Esophagus mucosa (tissue), 1 donor: ENCODE measurements around the gene ATP7A. TPM values are rescaled to one million over a fixed set of nuclear protein-coding genes. Genes with fewer than 3 reads are reported as not detected.
"Not testable (repeated sequence)": the region's sequence is repeated elsewhere in the genome, so short reads cannot be mapped to it uniquely, and the experiment has no call there.

ENCODE experiments used
- ATAC-seq: fragments of 200-7000 bp; cut with Tn5 transposase; one replicate; pipeline ENCODE4 v1.9.1; 2020
- total RNA-seq: library from RNA; stranded (reverse); gene quantifications from one replicate; pipeline ENCODE4 v1.2.4, GENCODE V29; 2023
- donor health status: DM: yes; HTN: yes; CAD: no.

Gene ATP7A
- total RNA-seq, 1 donor from 2014 or later: 8.7 TPM

DNA sequence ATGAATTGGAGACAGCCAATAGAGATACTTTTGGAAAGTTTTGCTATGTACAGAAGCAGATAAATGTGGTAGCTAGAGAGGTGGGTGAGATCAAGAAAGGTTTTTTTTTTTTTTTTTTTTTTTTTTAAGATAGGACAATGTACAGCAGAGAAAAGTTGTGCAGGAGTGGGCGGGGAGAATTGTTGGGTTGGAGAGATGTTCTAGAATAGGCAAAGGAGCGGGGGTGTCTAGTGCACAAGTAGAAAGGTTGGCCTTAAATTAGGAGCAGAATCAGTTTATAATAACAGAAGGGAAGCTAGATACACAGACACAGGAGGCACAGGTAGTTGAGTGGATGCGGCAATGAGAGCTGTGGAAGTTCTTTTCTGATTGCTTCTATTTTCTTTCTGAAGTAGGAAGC, 127.4 kb downstream of the ATP7A start:
- no peak for ATAC-seq

DNA sequence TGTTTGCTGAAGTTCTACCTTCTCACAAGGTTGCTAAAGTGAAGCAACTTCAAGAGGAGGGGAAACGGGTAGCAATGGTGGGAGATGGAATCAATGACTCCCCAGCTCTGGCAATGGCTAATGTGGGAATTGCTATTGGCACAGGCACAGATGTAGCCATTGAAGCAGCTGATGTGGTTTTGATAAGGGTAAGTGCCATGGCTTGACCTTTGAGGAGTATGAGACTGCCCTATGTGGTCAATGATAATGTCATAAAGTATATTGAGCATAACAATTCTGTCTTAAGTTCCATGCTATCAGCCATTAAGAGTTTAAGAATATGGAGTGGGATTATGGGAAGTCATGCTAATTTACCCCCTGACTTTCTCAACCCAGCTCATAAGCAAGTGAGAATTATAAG, 132.1 kb downstream of the ATP7A start:
- ATAC-seq: no peak

DNA sequence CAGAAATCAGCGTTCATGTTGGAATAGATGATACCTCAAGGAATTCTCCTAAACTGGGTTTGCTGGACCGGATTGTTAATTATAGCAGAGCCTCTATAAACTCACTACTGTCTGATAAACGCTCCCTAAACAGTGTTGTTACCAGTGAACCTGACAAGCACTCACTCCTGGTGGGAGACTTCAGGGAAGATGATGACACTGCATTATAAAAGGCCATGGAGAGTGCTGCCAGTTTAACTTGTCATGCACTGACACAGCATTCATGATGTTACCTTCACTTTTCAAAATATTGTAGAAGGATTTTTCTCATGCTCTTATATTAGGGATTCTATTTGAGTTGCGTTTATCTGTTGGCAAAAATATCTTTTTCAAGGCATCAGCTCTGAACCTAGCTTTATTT, 135.9 kb downstream of the ATP7A start:
- ATAC-seq: no peak

DNA sequence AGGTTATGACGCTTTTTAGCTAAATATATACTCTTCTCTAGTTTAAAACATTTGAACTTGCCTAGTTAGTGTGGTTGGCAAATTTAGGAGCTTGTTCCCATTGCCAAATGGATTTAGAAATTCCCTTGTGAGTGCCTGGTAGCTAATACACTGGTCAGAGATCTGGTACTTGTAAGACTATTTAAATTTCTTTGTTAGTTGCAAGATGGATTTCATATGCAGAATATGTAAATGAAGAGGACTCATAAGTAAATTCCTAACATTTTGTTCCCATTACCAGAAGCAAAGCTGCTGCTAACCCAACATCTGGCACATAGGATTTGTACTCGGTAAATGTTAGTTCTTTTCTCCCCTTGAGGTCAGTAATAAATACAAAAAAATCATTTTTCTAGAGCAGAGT, 137.6 kb downstream of the ATP7A start:
- no peak for ATAC-seq

DNA sequence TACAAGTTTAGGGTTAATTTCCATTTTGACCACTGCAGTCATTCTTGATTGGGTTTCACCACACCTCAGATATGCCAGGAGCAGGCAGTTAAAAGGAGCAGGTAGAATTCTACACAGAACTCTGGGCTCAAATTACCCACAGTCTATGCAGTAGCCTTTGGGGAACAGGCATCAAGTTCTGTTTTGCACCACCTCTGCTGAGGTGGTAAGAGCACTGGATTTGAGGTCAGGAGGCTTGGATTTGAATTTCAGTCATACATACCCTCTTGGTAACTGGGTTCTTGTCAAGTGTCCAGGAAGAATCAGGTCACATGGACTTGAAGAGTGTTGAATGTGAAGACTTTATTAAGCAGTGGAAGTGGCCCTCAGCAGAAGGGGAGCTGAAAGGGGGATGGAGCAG, 153.2 kb downstream of the ATP7A start:
- ATAC-seq: no peak

DNA sequence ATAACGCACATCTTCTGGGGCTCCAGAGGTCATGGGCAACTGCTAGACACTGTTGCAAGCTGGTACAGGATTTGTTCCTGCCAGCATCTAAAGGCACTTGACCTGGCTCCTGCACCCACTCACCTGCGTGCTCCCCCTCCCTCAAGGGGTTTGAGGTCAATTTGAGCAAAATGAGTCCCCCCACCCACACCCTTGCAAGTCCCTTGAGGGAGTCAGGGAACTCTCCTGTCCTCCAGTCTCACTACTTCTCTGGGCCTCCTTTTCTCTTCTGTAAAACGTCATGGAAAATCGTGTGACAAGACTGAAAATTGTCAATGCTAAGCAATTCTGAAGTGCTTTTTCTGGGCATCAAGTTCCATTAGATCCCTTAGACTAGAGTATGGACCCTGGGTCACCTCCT, 153.7 kb downstream of the ATP7A start:
- ATAC-seq: no peak

DNA sequence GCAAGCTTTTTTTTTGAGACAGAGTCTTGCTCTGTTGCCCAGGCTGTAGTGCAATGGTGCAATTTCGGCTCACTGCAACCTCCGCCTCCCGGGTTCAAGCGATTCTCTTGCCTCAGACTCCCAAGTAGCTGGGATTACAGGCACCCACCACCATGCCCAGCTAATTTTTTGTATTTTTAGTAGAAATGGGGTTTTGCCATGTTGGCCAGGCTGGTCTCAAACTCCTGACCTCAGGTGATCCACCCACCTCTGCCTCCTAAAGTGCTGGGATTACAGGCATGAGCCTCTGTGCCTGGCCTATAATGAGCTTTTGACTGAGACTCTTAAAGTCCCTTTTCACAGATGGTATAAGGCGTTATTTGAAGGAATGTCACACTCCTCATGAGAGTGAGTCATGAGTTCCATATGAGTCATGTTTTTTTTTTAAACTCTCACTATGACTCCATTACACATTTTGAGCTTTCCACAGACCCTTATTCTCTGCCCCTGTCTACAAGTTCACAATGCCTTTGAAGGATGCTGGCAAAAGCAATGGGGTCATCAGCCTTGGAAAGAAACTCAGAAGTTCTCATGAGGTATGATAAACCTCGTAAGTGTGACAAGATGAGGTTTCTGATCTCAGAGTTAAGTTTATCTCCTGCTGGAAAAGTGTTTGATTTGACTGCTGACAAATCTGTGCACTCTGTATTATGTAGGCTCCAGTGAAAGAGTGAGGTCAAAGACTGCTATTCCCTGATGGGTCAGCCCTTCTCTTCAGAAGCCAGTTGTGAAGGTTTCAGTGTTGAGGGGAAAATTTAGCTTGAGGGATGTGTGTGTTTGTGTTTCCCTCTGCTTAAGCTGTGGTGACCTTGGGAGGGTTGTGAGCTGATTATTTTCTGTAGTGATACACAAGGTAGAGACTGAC, 154.5 kb downstream of the ATP7A start:
- ATAC-seq: peak; percentile 78

DNA sequence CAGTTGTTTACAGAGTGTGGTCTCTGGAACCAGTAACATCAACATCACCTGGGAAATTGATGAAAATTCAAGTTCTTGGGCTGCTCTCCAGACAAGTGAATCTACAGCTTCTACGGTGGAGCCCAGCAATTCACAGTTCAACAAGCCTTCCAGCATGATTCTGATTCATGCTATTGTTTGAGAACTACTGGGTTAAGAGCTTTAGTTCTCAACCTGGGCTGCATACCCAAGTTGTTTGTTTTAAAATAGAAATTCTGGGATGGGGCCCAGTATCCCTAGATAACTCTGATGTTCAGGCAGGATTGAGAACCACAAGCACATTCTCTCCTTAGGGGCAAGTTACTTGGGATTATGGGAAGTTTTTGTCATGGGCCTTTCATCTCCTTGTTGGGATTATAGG, 155.6 kb downstream of the ATP7A start:
- ATAC-seq: peak; percentile 51

DNA sequence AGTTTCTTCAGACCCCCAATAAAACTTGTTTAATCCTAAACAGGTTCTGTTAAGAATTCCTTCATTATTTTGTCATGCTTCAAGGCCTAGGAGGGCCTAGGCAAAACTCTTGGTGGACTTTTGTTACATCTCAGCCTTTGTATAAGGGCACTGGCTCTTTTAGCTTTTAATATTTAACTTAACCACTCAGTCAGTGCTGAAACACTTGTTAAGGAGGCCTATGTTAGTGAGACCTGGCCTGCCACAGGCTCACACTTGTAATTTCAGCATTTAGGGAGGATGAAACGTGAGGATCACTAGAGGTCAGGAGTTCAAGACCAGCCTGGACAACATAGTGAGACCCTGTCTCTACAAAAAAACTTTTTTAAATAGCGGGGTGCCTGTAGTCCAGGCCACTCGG, 160.8 kb downstream of the ATP7A start:
- no peak for ATAC-seq

DNA sequence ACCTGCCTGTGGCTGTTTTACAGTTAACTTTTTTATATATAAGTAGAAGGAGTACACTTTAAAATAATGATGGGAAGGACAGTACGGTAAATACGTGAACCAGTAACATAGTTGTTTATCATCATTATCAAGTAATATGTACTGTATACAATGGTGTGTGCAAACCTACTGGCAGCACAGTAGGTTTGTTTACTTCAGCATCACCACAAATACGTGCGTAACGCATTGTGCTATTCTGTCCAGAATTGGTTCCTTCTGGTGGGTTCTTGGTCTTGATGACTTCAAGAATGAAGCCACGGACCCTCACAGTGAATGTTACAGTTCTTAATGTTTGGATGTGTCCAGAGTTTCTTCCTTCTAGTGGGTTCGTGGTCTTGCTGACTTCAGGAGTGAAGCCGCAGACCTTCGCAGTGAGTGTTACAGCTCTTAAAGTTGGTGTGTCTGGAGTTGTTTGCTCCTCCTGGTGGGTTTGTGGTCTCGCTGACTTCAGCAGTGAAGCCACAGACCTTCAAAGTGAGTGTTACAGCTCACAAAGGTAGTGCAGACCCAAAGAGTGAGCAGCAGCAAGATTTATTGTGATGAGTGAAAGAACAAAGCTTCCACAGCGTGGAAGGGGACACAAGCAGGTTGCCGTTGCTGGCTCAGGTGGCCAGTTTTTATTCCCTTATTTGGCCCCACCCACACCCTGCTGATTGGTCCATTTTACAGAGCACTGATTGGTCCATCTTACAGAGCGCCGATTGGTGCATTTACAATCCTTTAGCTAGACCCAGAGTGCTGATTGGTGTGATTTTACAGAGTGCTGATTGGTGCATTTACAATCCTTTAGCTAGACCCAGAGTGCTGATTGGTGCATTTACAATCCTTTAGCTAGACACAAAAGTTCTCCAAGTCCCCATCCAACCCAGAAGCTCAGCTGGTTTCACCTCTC, 162.9 kb downstream of the ATP7A start:
- not testable (repeated sequence) for ATAC-seq

DNA sequence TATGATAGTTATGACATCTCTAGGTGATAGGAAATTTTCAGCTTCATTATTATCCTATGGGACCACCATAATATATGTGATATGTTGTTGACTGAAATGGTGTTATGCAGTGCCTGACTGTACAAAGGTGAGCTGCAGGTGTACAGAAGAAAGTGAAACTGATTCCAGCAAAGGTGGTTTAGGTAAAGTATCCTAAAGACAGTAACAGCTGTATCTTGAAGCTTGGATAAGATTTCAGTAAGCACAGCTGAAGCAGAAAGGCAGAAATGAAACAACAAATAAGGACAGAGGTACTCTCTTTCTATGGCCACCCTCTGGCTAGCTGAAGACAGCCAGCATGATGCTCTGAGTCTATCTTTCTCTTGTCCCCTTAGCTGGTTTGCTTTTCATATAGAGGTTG, 163.6 kb downstream of the ATP7A start:
- ATAC-seq: no peak

DNA sequence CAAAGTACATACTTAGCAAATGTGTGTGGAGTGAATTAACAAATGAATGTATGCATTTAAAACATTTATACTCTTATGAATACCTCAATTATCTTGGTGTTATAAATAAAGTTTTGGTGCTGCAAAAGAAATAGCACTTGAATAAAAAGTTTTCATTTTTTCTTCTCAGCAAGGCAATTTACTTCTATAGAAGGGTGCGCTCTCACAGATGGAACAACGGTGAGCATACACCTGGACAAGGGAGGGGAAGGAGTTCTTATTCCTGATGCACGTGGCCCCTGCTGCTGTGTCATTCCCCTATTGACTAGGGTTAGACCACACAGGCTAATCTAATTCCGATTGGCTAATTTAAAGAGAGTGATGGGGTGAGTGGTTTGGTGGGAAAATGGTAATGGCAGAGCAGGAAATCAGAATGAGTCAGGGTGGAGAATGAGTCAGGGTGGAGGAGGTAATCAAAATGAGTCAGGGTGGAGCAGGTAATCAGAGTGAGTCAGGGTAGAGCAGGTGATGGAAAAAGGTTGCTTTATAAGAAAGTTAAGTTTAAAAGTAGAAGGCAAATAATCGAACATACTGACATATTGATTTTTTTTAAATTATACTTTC, 165.4 kb downstream of the ATP7A start:
- ATAC-seq: no peak

DNA sequence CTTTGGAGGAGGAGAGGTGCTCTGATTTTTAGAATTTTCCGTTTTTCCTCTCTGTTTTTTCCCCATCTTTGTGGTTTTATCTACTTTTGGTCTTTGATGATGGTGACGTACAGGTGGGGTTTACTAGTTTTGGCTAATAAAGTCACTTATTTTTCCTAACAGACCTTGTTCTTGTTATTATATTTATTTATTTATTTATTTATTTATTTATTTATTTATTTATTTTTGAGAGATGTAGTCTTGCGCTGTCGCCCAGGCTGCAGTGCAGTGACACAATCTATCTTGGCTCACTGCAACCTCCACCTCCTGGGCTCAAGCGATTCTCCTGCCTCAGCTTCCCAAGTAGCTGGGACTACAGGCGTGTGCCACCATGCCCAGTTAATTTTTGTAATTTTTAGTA, 170.9 kb downstream of the ATP7A start:
- ATAC-seq: not testable (repeated sequence)

DNA sequence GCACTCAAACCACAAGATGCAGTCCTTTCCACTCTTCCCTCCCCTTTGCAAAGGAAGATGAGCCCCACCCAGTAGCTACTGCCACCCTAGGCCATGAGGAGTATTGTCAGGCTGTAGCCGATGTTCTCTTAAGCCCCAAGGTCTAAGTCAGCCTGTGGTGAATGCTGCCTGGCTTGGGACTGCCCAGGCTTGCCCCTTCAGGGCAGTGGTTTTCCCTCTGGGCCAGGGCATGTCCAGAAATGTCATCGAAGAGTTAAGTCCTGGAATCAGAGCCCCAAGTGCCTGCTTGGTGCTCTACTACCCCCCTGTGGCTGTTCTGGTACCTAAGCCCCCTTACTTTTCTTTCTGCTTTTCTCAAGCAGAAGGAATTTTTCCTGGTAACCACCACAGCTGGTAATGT, 181.8 kb downstream of the ATP7A start:
- peak; percentile 88 for ATAC-seq

DNA sequence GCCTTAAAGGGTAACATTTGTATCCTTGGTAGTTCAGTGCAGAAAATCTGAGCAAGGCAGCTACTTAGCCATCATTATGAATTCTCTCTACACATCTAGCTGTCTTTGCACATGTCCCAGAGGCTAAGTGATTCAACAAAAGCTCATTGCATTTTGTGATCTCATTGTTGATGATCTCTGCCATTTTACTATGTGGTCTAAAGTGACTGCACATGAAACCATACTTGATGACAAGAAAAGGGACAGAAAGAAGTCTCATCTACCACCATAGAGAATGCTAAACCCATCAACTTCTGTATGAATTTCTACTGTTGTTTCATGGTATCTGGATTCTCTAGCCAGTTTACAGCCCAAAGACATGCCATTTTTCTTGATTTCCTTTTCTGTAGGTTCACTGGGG, 187.6 kb downstream of the ATP7A start:
- ATAC-seq: no peak

Other genes starting within 250 kb of the ATP7A start
- 34.2 TPM for gene ATRX, start 124.5 kb upstream of the ATP7A start, total RNA-seq
- 39.4 TPM for gene MAGT1, start 15.3 kb upstream of the ATP7A start, total RNA-seq
- gene COX7B, start 11.2 kb upstream of the ATP7A start, total RNA-seq: 359 TPM
- gene PGAM4, start 58.9 kb downstream of the ATP7A start, total RNA-seq: 0.44 TPM
- gene PGK1, start 193.6 kb downstream of the ATP7A start, total RNA-seq: 398 TPM
- 8.8 TPM for gene TAF9B, start 229.0 kb downstream of the ATP7A start, total RNA-seq